D721Med (cell line): ENCODE measurements around the gene THSD4.

Experiments used
- DNase-seq: peaks from one replicate; pipeline ENCODE4 v3.0.0; 2011; ENCODE audit warnings: low spot score; ENCODE audit not compliant: insufficient read length
- FAIRE-seq: peaks from 2 replicates; lab custom pipeline; 2011; peaks lifted over from hg19 to GRCh38; lab: Jason Lieb, UNC
- TF ChIP-seq, protein P1 (sequence below): IDR thresholded peaks from 2 replicates; pipeline ENCODE4 v1.5.1; 2012; ENCODE audit warnings: mild to moderate bottlenecking, control low read depth; ENCODE audit not compliant: insufficient read depth; ENCODE audit errors: missing control alignments

Gene THSD4

DNA sequence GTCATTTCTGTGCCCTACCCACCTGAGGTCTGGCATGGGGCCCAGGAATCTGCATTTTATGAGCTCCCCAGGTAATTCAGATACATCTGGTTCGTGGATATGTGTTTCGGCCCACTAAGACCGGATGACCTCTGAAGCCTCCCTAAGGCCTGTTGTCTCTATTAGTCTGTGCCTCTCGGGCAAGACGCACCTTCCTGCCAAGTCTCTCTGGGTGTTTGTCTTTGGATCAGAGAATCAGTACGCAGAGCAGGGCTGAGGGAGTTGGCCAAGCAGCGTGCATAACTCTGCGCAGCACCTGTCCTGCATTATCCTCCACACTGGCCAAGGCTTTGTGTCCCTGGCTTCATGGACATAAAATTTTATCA, 181.0 kb downstream of the THSD4 start:
- FAIRE-seq (no peak), DNase-seq (no peak)
- TF ChIP-seq, protein P1, sequence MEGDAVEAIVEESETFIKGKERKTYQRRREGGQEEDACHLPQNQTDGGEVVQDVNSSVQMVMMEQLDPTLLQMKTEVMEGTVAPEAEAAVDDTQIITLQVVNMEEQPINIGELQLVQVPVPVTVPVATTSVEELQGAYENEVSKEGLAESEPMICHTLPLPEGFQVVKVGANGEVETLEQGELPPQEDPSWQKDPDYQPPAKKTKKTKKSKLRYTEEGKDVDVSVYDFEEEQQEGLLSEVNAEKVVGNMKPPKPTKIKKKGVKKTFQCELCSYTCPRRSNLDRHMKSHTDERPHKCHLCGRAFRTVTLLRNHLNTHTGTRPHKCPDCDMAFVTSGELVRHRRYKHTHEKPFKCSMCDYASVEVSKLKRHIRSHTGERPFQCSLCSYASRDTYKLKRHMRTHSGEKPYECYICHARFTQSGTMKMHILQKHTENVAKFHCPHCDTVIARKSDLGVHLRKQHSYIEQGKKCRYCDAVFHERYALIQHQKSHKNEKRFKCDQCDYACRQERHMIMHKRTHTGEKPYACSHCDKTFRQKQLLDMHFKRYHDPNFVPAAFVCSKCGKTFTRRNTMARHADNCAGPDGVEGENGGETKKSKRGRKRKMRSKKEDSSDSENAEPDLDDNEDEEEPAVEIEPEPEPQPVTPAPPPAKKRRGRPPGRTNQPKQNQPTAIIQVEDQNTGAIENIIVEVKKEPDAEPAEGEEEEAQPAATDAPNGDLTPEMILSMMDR: no peak

DNA sequence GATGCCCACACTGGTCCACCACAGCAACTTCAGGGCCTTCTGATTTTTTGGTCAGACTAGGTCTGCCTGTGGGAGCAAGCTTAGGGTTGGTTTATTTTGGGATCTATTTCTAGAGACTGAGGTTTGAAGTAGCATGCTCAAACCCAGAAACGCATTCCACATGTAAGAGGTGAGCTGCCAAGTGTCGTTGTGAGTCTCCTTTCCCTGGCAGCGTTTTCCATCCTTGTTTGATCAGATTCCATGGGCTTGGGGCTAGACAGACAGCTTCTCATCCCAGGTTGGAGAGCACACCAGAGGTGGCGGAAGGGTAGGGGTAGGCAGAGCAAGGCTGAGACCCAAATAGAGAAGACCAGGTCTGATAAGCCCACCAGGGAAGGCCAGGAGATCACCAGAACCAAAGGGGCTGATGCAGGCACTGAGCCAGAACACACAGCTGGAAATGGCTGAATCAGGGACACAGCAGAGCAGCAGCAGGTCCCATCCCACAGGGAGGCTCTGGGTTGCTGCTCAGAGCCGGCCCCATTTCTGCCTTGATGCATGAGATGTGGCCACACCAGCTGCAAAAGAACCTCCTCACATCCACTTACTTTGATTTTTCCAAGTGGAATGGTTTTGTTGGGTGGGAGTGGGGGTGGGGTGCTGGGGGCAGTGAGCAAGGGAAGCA, 186.8 kb downstream of the THSD4 start:
- no peak for FAIRE-seq
- TF ChIP-seq, protein P1: no peak
- no peak for DNase-seq

DNA sequence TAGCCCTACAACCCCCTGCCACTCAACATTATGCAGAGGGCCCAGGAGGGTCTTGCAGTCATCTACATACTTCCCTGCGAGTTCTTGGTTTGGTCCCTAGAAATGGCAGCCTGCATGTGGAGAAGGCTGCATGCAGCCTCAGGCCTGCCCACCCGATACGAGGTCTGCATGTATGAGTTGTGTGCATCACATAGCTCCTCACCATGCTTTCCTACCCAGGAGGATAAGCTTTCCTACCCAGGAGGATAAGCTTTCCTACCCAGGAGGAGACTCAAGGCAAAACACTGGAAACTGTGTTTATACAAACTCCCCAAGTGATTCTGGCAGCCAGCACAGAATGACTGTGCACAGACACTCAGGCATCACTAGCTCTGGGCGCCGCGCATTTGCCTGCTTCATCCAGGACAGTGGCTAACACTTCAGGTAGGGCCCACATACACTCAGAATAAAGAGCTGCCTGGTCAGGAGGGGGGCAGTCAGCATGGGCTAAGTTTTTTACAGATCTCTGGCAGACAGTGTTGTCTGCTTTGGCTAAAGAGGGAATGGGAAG, 187.7 kb downstream of the THSD4 start:
- DNase-seq (no peak), FAIRE-seq (no peak)
- TF ChIP-seq, protein P1: no peak

DNA sequence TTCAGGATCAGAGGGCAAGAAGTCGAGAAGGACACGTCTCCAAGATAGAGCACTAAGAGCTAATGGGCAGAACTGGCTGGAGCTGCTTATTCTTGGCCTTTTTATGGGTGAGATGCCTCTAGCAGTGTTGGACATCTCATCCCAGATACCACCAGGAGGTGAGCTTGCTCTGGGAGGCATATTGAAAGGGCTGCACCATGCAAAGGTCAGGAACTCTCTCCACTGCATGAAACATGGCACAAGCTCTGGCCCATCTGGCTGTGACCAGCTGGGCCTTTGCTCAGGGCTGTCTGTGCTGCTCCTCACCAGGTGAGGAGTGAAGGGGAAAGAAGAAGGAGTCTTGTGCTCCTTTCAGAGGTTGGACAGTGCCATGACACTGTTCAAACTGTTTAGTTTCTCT, 188.7 kb downstream of the THSD4 start:
- FAIRE-seq (no peak), DNase-seq (no peak)
- TF ChIP-seq, protein P1: no peak

DNA sequence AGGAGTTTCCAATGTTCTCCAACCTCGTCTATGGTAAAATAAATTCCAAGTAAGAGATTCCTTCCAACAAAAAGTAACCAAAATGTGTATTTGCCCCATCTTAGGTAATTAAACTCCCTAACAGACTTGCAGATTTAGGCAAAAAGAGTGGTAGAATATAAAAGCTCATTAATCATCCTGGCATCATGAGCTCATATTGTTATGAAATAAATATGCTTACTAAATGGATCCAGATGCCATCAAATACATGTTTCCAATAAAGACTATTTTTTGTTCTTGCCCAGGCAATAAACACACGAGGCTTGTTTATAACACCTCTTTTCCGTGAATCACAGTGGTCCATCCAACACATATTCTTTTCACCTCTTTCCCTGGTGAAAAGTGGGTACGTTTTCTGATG, 189.4 kb downstream of the THSD4 start:
- TF ChIP-seq, protein P1: no peak
- DNase-seq (no peak), FAIRE-seq (no peak)

DNA sequence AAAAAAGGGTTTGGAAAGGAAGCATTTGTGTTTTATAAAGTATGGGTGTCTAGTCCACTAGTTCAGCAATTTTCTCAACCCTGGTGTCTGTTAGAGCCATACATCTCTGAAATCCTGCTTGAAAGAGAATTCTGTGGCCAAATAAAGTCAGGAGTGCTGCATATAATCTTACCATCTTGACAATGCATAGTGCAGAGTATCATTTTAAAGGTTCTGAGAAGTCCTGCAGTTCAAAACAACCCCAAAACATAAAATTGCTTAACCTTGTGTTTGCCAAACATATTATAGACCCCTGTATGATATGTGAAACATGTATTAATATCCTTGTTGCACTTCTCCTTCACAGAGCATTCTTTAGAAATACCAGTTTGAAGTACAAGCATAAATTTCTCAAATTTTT, 191.3 kb downstream of the THSD4 start:
- FAIRE-seq: no peak
- TF ChIP-seq, protein P1: no peak
- no peak for DNase-seq

DNA sequence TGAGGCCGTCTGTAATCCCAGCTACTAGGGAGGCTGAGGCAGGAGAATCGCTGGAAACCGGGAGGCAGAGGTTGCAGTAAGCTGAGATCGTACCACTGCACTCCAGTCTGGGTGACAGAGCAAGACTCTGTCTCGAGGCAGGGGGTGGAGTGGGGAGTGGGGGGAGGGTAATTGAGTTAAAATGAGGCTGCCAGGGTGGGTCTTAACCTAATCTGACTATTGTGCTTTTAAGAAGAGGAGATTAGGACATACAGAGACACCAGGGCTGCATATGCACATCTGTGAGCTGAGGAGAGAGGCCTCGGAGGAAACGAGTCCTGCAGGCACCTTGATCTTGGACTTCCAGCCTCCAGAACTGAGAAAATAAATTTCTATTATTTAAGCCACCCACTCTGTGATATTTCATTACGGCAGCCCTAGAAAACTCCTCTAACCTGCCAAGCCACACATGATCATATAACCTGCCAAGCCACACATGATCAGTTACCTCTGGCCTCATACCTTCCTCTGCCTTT, 197.0 kb downstream of the THSD4 start:
- TF ChIP-seq, protein P1: no peak
- DNase-seq (no peak), FAIRE-seq (no peak)
